HepG2 (cell line): ENCODE measurements around the gene KRTAP3-3. TPM values are rescaled to one million over a fixed set of nuclear protein-coding genes. Genes with fewer than 3 reads are reported as not detected.
A peak's percentile ranks its signal among the peaks of the same experiment; 100 is the strongest.

Source experiments
- FIP1L1 ChIP-seq: fragments of 200-400 bp; formaldehyde crosslinking; IDR thresholded peaks from 2 replicates; pipeline ENCODE4 v1.6.1; 2018; ENCODE audit warnings: low read depth, mild to moderate bottlenecking, low read length, moderate library complexity, borderline replicate concordance; ENCODE audit not compliant: insufficient read depth
- HMG20A ChIP-seq: IDR thresholded peaks from 2 replicates; pipeline ENCODE4 v1.6.1; 2016; ENCODE audit warnings: borderline replicate concordance
- JDP2 ChIP-seq: sonication (generic); formaldehyde crosslinking; IDR thresholded peaks from 2 replicates; pipeline ENCODE4 v1.8.1; 2022; ENCODE audit warnings: missing genetic modification reagents, borderline replicate concordance
- KDM5B ChIP-seq: sonication (generic); formaldehyde crosslinking; IDR thresholded peaks from 2 replicates; pipeline ENCODE4 v1.4.0; 2020; ENCODE audit warnings: missing genetic modification reagents, mild to moderate bottlenecking, borderline replicate concordance
- MXD4 ChIP-seq: IDR thresholded peaks from 2 replicates; pipeline ENCODE4 v1.6.1; 2016; ENCODE audit warnings: mild to moderate bottlenecking, missing biosample characterization, missing genetic modification reagents
- NPAS2 ChIP-seq: sonication (generic); formaldehyde crosslinking; IDR thresholded peaks from 2 replicates; pipeline ENCODE4 v1.8.0; 2022; ENCODE audit warnings: mild to moderate bottlenecking, missing genetic modification reagents, borderline replicate concordance
- NR1H2 ChIP-seq: sonication (generic); formaldehyde crosslinking; IDR thresholded peaks from 2 replicates; pipeline ENCODE4 v1.8.1; 2022; ENCODE audit warnings: low read depth, missing genetic modification reagents, borderline replicate concordance
- POLR2A ChIP-seq, 2 experiments: IDR thresholded peaks; 2 replicates each; pipeline ENCODE4 v1.6.1; 2011; ENCODE audit warnings: low read depth in 2 of 2, low read length in 2 of 2, mild to moderate bottlenecking in 1 of 2, moderate library complexity in 1 of 2; ENCODE audit not compliant: insufficient read depth in 1 of 2
- SNAPC2 ChIP-seq: sonication (generic); formaldehyde crosslinking; IDR thresholded peaks from 2 replicates; pipeline ENCODE4 v1.8.1; 2022; ENCODE audit warnings: mild to moderate bottlenecking, missing genetic modification reagents
- SP1 ChIP-seq, 2 experiments: fragments of 450-650 bp in 1 of 2; sonication (generic) in 1 of 2; formaldehyde crosslinking in 1 of 2; IDR thresholded peaks; 2 replicates each; pipeline versions ENCODE4 v1.4.0 to v1.6.1; 2016 to 2020; ENCODE audit warnings: missing genetic modification reagents in 1 of 2
- SYNCRIP ChIP-seq: fragments of 200-400 bp; formaldehyde crosslinking; IDR thresholded peaks from 2 replicates; pipeline ENCODE4 v1.6.1; 2018; ENCODE audit warnings: mild to moderate bottlenecking, low read depth, low read length; ENCODE audit not compliant: insufficient read depth
- ZMYM3 ChIP-seq: sonication (generic); formaldehyde crosslinking; IDR thresholded peaks from 2 replicates; pipeline ENCODE4 v1.5.1; 2020; ENCODE audit warnings: mild to moderate bottlenecking, missing genetic modification reagents
- ZNF329 ChIP-seq: sonication (generic); formaldehyde crosslinking; IDR thresholded peaks from 2 replicates; pipeline ENCODE4 v1.9.0; 2021; ENCODE audit warnings: low read depth, mild to moderate bottlenecking, missing genetic modification reagents
- ZNF614 ChIP-seq: IDR thresholded peaks from 2 replicates; pipeline ENCODE4 v1.6.1; 2018; ENCODE audit warnings: missing biosample characterization, missing genetic modification reagents, inconsistent platforms, borderline replicate concordance
- polyA plus RNA-seq, 8 experiments: library from polyadenylated mRNA; depleted of rRNA in 3 of 8; stranded (reverse) in 7 of 8; unstranded in 1 of 8; fragments of >200 nt; fragmentation: Illumina TruSeq in 4 of 8; extraction: Trizol in 4 of 8; gene quantifications; 2 replicates each; pipeline versions ENCODE4 v1.2.1 to v1.2.3, GENCODE V29; 2011 to 2016; ENCODE audit warnings: low read depth in 4 of 8, missing spikeins in 1 of 8, mixed read lengths in 1 of 8; ENCODE audit not compliant: insufficient read depth in 1 of 8
- total RNA-seq, 5 experiments: library from RNA; depleted of rRNA; stranded (reverse); fragments of >200 nt; fragmentation: Illumina TruSeq; extraction: Trizol; gene quantifications; 2 replicates each; pipeline ENCODE4 v1.2.3, GENCODE V29; 2016; ENCODE audit warnings: low read depth in 1 of 5
- TF ChIP-seq, protein P1 (sequence below): sonication (generic); formaldehyde crosslinking; IDR thresholded peaks from 2 replicates; pipeline ENCODE4 v1.4.0; 2020; ENCODE audit warnings: low read depth, mild to moderate bottlenecking, missing genetic modification reagents
- TF ChIP-seq, protein P2 (sequence below): sonication (generic); formaldehyde crosslinking; IDR thresholded peaks from 2 replicates; pipeline ENCODE4 v1.4.0; 2020; ENCODE audit warnings: missing genetic modification reagents
- TF ChIP-seq, protein P3 (sequence below): sonication (generic); formaldehyde crosslinking; IDR thresholded peaks from 2 replicates; pipeline ENCODE4 v1.9.0; 2021; ENCODE audit warnings: missing genetic modification reagents, mild to moderate bottlenecking, borderline replicate concordance

The KRTAP3-3 gene
- total and polyA plus RNA-seq, 2 of the 13 experiments (the other 11 are each of a cell fraction or from before 2014, with no cell fraction given) = not detected

DNA sequence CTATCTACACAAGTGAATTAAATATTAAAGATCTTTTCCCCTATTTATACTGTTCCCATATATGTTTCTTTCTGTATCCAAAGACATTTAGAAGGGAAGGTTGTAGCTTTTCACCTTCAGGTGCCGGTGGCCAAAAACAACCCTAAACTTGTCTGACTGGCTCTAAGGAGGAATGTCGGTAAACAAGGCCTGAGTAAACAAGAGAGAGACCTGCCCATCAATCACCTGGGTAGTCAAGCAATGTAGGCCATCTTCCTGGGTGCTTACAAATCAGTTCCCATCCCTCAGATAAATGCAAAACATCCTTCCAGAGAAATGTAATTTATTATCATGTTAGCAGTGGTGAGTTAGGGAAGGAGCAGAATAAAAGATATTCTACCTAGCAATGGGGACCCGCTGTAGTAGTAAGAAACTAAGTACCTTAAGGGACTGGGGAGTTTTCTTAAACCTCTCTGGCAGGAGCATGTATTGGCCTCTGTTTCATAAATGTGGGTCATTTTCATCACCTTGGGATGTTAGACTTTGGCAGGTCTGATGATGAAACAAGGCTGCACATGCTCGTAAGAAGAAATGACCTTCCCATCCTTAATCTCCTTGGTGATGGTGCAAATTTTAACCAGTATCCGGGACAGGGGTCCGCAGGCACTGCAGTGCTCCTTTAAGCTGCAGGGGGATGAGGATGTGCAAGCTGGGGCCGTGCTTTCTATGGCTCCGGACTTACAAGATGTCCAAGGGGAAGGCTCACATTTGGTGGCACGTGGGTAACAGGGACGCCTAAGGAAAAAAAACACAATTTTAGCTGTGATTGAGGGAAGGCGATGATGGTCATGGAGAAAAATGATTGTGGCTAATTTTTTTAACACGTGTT lies 35.6 kb downstream of the KRTAP3-3 start (continued):
- no peak; the same call in 1 of the 2 replicates for TF ChIP-seq ZNF614
- TF ChIP-seq ZNF329 (CRISPR knock-in tag) = no peak
- no peak for TF ChIP-seq SYNCRIP
- TF ChIP-seq SNAPC2 (CRISPR knock-in tag) = 0 out of 2 replicates have a peak, but pooled peaks have one; percentile 49
- TF ChIP-seq ZMYM3 = no peak; the same call in 1 of the 2 replicates
- TF ChIP-seq, protein P1, sequence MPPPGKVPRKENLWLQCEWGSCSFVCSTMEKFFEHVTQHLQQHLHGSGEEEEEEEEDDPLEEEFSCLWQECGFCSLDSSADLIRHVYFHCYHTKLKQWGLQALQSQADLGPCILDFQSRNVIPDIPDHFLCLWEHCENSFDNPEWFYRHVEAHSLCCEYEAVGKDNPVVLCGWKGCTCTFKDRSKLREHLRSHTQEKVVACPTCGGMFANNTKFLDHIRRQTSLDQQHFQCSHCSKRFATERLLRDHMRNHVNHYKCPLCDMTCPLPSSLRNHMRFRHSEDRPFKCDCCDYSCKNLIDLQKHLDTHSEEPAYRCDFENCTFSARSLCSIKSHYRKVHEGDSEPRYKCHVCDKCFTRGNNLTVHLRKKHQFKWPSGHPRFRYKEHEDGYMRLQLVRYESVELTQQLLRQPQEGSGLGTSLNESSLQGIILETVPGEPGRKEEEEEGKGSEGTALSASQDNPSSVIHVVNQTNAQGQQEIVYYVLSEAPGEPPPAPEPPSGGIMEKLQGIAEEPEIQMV (CRISPR knock-in tag) = no peak
- no peak for TF ChIP-seq SP1 (IDR thresholded peaks at IDR 0.05)
- TF ChIP-seq SP1 (CRISPR knock-in tag; IDR thresholded peaks at IDR 0.05) = peak; percentile 16; the same call in 1 of the 2 replicates
- no peak for TF ChIP-seq JDP2 (CRISPR knock-in tag)
- TF ChIP-seq, protein P2, sequence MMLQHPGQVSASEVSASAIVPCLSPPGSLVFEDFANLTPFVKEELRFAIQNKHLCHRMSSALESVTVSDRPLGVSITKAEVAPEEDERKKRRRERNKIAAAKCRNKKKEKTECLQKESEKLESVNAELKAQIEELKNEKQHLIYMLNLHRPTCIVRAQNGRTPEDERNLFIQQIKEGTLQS = no peak; the same call in 1 of the 2 replicates
- no peak for TF ChIP-seq POLR2A (IDR thresholded peaks at IDR 0.05; ENCODE audit: insufficient read depth in 1 of 2, low read depth in 2 of 2, low read length in 2 of 2)
- TF ChIP-seq NPAS2 (CRISPR knock-in tag) = no peak
- 0 out of 2 replicates have a peak, but pooled peaks have one; percentile 1 for TF ChIP-seq MXD4 (CRISPR knock-in tag)
- no peak for TF ChIP-seq FIP1L1
- TF ChIP-seq, protein P3, sequence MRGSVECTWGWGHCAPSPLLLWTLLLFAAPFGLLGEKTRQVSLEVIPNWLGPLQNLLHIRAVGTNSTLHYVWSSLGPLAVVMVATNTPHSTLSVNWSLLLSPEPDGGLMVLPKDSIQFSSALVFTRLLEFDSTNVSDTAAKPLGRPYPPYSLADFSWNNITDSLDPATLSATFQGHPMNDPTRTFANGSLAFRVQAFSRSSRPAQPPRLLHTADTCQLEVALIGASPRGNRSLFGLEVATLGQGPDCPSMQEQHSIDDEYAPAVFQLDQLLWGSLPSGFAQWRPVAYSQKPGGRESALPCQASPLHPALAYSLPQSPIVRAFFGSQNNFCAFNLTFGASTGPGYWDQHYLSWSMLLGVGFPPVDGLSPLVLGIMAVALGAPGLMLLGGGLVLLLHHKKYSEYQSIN (CRISPR knock-in tag) = no peak
- TF ChIP-seq NR1H2 (CRISPR knock-in tag) = no peak
- TF ChIP-seq HMG20A (CRISPR knock-in tag) = peak; percentile 89; the same call in 1 of the 2 replicates
- no peak for TF ChIP-seq KDM5B (CRISPR knock-in tag)
